ENCODE results near the gene LUC7L. TPM values are rescaled to one million over a fixed set of nuclear protein-coding genes. Genes with fewer than 3 reads are reported as not detected.

LUC7L gene
- total RNA-seq, 4 donors from 2014 or later = 18.4 to 53.5 (median 31.1) TPM

DNA sequence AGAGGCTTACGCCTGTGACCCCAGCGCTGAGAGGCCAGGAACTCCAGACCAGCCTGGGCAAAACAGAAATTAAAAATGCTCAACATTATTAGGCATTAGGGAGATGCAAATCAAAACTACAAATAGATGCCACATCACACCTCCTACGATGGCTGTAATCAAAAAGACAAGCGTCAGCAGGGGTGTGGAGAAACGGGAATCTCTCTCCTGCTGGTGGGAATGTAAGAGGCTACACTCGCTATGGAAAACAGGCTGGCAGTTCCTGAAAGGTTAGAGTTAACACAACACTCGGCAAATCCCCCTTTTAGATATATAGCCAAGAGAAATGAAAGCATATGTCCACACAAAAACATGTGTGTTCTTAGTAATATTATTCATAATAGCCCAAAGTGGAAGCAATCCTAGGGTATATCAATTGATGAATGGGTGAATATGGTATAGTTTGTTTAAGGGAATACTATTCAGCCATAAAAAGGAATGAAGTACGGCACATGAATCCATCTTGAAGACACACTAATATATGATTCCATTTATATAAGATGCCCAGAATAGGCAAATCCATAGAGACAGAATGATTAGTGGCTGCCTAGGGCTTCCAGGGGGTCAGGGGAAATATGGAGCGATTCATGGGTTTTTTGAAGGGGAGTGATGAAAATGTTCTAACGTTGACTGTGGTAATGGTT lies 88.9 kb downstream of the LUC7L start:
- in situ Hi-C loops (cut with MboI; ENCODE audit: low sequenced_read_pairs in 4 of 4) = no loop called here
- no peak for ATAC-seq
- TF ChIP-seq, protein P1, sequence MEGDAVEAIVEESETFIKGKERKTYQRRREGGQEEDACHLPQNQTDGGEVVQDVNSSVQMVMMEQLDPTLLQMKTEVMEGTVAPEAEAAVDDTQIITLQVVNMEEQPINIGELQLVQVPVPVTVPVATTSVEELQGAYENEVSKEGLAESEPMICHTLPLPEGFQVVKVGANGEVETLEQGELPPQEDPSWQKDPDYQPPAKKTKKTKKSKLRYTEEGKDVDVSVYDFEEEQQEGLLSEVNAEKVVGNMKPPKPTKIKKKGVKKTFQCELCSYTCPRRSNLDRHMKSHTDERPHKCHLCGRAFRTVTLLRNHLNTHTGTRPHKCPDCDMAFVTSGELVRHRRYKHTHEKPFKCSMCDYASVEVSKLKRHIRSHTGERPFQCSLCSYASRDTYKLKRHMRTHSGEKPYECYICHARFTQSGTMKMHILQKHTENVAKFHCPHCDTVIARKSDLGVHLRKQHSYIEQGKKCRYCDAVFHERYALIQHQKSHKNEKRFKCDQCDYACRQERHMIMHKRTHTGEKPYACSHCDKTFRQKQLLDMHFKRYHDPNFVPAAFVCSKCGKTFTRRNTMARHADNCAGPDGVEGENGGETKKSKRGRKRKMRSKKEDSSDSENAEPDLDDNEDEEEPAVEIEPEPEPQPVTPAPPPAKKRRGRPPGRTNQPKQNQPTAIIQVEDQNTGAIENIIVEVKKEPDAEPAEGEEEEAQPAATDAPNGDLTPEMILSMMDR (IDR thresholded peaks at IDR 0.05 in 4 of 5, conservative IDR thresholded peaks at IDR 0.05 in 1 of 5) = no peak
- no peak for TF ChIP-seq POLR2A (IDR thresholded peaks at IDR 0.05)
- Histone ChIP-seq H3K4me1 (peaks cover 2 to 10% of the 10 kb centered on the region in 2 donors), H3K9me3 (no peaks in the 10 kb centered on the region), H3K4me3 (no peak overlapping the region), H3K36me3 (no peaks in the 10 kb centered on the region), H3K27me3 (peaks cover 0 to 10% (median 0%) of the 10 kb centered on the region in 3 donors), H3K27ac (no peak overlapping the region)
- DNase-seq = no peak
- intact Hi-C loops (cut with DNase I; ENCODE audit: low total_unique reads) = no loop called here

Other genes with a start within 250 kb of the LUC7L start
- 1 to 10 TPM; 2.2 to 3.7 (median 2.9) TPM for gene POLR3K, start 175.8 kb downstream of the LUC7L start, total RNA-seq
- gene SNRNP25, start 175.6 kb downstream of the LUC7L start, total RNA-seq = 10 to 100 TPM; 42.8 to 77.6 (median 69.7) TPM
- 10 to 100 TPM in 1 of 4 donors, 1 to 10 TPM in 3; 5.6 to 22.6 (median 9.1) TPM for gene RHBDF1, start 156.8 kb downstream of the LUC7L start, total RNA-seq
- 100 to 1,000 TPM in 1 of 4 donors, 10 to 100 TPM in 3; 75.0 to 124 (median 83.0) TPM for gene MPG, start 151.2 kb downstream of the LUC7L start, total RNA-seq
- gene NPRL3, start 90.8 kb downstream of the LUC7L start, total RNA-seq = 10 to 100 TPM; 12.4 to 24.1 (median 19.4) TPM
- gene HBZ, start 76.8 kb downstream of the LUC7L start, total RNA-seq = not detected
- gene HBM, start 63.5 kb downstream of the LUC7L start, total RNA-seq = not detected
- 100 to 1,000 TPM in 2 of 4 donors, 10 to 100 TPM in 1, 1 to 10 TPM in 1; 2.5 to 258 (median 108) TPM for gene HBA2, start 56.6 kb downstream of the LUC7L start, total RNA-seq
- gene HBA1, start 52.8 kb downstream of the LUC7L start, total RNA-seq = 100 to 1,000 TPM in 1 of 4 donors, 10 to 100 TPM in 2, not detected in 1; 12.3 to 172 (median 49.7) TPM
- not detected for gene HBQ1, start 49.0 kb downstream of the LUC7L start, total RNA-seq
- 100 to 1,000 TPM in 3 of 4 donors, 10 to 100 TPM in 1; 85.2 to 288 (median 251) TPM for gene FAM234A, start 5.4 kb upstream of the LUC7L start, total RNA-seq
- 1 to 10 TPM; 1.2 to 2.2 (median 1.6) TPM for gene RGS11, start 46.5 kb upstream of the LUC7L start, total RNA-seq
- 1 to 10 TPM in 3 of 4 donors, not detected in 1; 1.4 to 3.5 (median 1.8) TPM for gene ARHGDIG, start 51.1 kb upstream of the LUC7L start, total RNA-seq
- gene PDIA2, start 53.7 kb upstream of the LUC7L start, total RNA-seq = 1 to 10 TPM in 1 of 4 donors, not detected in 3; 2.2 TPM
- gene AXIN1, start 123.3 kb upstream of the LUC7L start, total RNA-seq = 10 to 100 TPM; 27.1 to 41.9 (median 32.7) TPM
- 100 to 1,000 TPM in 1 of 4 donors, 10 to 100 TPM in 3; 72.8 to 122 (median 87.4) TPM for gene MRPL28, start 141.1 kb upstream of the LUC7L start, total RNA-seq
- 10 to 100 TPM; 31.5 to 63.3 (median 50.8) TPM for gene PGAP6, start 152.5 kb upstream of the LUC7L start, total RNA-seq
- 10 to 100 TPM; 11.6 to 19.3 (median 16.3) TPM for gene NME4, start 167.8 kb upstream of the LUC7L start, total RNA-seq
- gene DECR2, start 172.4 kb upstream of the LUC7L start, total RNA-seq = 10 to 100 TPM; 17.0 to 23.3 (median 18.8) TPM
- gene RAB11FIP3, start 196.2 kb upstream of the LUC7L start, total RNA-seq = 10 to 100 TPM; 27.0 to 50.1 (median 34.8) TPM

Data from gastrocnemius medialis (tissue), 4 donors.